ENCODE results near the gene AP1G2. TPM values are rescaled to one million over a fixed set of nuclear protein-coding genes. Genes with fewer than 3 reads are reported as not detected.
"Not testable (repeated sequence)": the region's sequence is repeated elsewhere in the genome, so short reads cannot be mapped to it uniquely, and the experiment has no call there.

Gene AP1G2
- total RNA-seq, 1 donor from 2014 or later: 40.5 TPM

GRCh38 chr14:23601845-23602180 lies 34.2 kb upstream of the AP1G2 start:
- no peak overlapping the region for H3K4me3 ChIP-seq (ENCODE audit: low read depth, low read length)
- H3K27me3 ChIP-seq (ENCODE audit: control insufficient read depth, insufficient read depth, low read length): no peaks in the 10 kb centered on the region
- TF ChIP-seq CTCF (IDR thresholded peaks at IDR 0.05; ENCODE audit: insufficient read depth, low read length, severe bottlenecking): no peak
- no peak for FAIRE-seq
- no peaks in the 10 kb centered on the region for H3K36me3 ChIP-seq (ENCODE audit: control insufficient read depth, insufficient read depth, low read length)
- no peak for DNase-seq (ENCODE audit: low read depth)

GRCh38 chr14:23601424-23601823 lies 33.8 kb upstream of the AP1G2 start:
- no peak overlapping the region for H3K4me3 ChIP-seq (ENCODE audit: low read depth, low read length)
- TF ChIP-seq CTCF (IDR thresholded peaks at IDR 0.05; ENCODE audit: insufficient read depth, low read length, severe bottlenecking): no peak
- FAIRE-seq (no peak), DNase-seq (ENCODE audit: low read depth) (no peak)
- no peaks in the 10 kb centered on the region for H3K27me3 ChIP-seq (ENCODE audit: control insufficient read depth, insufficient read depth, low read length)
- no peaks in the 10 kb centered on the region for H3K36me3 ChIP-seq (ENCODE audit: control insufficient read depth, insufficient read depth, low read length)

- TF ChIP-seq CTCF (IDR thresholded peaks at IDR 0.05; ENCODE audit: insufficient read depth, low read length, severe bottlenecking): no peak
- no peak for FAIRE-seq
Observed at GRCh38 chr14:23600806-23601205, 33.2 kb upstream of the AP1G2 start.

GRCh38 chr14:23600322-23600707 lies 32.7 kb upstream of the AP1G2 start:
- Histone ChIP-seq H3K36me3 (ENCODE audit: control insufficient read depth, insufficient read depth, low read length) (no peaks in the 10 kb centered on the region), H3K4me3 (ENCODE audit: low read depth, low read length) (no peak overlapping the region), H3K27me3 (ENCODE audit: control insufficient read depth, insufficient read depth, low read length) (no peaks in the 10 kb centered on the region)
- FAIRE-seq: no peak
- no peak for TF ChIP-seq CTCF (IDR thresholded peaks at IDR 0.05; ENCODE audit: insufficient read depth, low read length, severe bottlenecking)
- DNase-seq (ENCODE audit: low read depth): no peak

More at GRCh38 chr14:23600806-23601205, 33.2 kb upstream of the AP1G2 start:
- no peaks in the 10 kb centered on the region for H3K36me3 ChIP-seq (ENCODE audit: control insufficient read depth, insufficient read depth, low read length)
- no peak for DNase-seq (ENCODE audit: low read depth)
- H3K4me3 ChIP-seq (ENCODE audit: low read depth, low read length): no peak overlapping the region
- H3K27me3 ChIP-seq (ENCODE audit: control insufficient read depth, insufficient read depth, low read length): no peaks in the 10 kb centered on the region

GRCh38 chr14:23594191-23594590 lies 26.6 kb upstream of the AP1G2 start:
- H3K27me3 ChIP-seq (ENCODE audit: control insufficient read depth, insufficient read depth, low read length); H3K36me3 ChIP-seq (ENCODE audit: control insufficient read depth, insufficient read depth, low read length); FAIRE-seq; H3K4me3 ChIP-seq (ENCODE audit: low read depth, low read length); DNase-seq (ENCODE audit: low read depth): not testable (repeated sequence)

- H3K36me3 ChIP-seq (ENCODE audit: control insufficient read depth, insufficient read depth, low read length): no peaks in the 10 kb centered on the region
- no peaks in the 10 kb centered on the region for H3K27me3 ChIP-seq (ENCODE audit: control insufficient read depth, insufficient read depth, low read length)
- DNase-seq (ENCODE audit: low read depth): no peak
- H3K4me3 ChIP-seq (ENCODE audit: low read depth, low read length): no peak overlapping the region
- no peak for FAIRE-seq
- TF ChIP-seq CTCF (IDR thresholded peaks at IDR 0.05; ENCODE audit: insufficient read depth, low read length, severe bottlenecking): no peak
Observed at GRCh38 chr14:23590198-23590597, 22.6 kb upstream of the AP1G2 start.
